ENCODE results near the gene TMCO6.
A peak's percentile ranks its signal among the peaks of the same experiment; 100 is the strongest.
"Not testable (repeated sequence)": the region's sequence is repeated elsewhere in the genome, so short reads cannot be mapped to it uniquely, and the experiment has no call there.

TMCO6 gene

DNA sequence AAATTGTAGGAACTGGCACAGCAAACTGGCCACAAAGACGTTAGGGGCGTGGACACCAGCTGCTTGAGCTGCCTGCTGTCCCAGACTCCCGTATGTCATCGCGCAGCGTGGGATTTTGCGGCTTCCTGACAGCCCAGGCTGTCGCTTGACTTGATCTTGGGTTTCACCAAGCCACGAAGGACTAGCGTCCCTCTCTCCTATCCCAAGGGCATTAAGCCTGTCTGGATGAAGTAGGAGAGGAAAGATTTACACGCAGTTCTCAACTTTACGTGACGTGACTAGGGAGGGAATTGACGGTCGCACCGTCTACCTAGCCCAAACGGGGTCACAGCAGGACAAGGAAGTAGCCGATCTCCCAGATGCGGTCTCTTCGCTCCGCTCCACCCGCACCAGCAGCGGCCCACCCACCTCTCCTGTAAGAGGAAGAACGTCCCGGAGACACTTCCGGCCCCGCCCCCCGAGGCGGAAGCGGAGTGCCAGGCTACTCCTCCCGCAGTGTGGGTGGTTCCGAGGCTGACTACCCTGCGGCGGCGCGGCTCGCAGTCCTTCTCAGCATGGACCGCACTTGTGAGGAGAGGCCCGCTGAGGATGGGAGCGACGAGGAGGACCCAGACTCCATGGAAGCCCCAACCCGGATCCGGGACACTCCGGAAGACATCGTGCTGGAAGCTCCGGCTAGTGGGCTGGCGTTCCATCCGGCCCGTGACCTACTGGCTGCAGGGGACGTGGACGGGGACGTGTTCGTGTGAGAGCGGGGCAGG lies 25.3 kb downstream of the TMCO6 start, which contains the start of gene WDR55:
TSS of gene WDR55 (plus strand) at position 546 of the 761 bp plus-strand sequence. CDS start at position 555, 9 bp downstream.
- TF ChIP-seq, protein P1, sequence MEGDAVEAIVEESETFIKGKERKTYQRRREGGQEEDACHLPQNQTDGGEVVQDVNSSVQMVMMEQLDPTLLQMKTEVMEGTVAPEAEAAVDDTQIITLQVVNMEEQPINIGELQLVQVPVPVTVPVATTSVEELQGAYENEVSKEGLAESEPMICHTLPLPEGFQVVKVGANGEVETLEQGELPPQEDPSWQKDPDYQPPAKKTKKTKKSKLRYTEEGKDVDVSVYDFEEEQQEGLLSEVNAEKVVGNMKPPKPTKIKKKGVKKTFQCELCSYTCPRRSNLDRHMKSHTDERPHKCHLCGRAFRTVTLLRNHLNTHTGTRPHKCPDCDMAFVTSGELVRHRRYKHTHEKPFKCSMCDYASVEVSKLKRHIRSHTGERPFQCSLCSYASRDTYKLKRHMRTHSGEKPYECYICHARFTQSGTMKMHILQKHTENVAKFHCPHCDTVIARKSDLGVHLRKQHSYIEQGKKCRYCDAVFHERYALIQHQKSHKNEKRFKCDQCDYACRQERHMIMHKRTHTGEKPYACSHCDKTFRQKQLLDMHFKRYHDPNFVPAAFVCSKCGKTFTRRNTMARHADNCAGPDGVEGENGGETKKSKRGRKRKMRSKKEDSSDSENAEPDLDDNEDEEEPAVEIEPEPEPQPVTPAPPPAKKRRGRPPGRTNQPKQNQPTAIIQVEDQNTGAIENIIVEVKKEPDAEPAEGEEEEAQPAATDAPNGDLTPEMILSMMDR (conservative IDR thresholded peaks at IDR 0.05): no peak
- H3K27ac ChIP-seq: peak within 1 kb of the TSS; percentile 90

DNA sequence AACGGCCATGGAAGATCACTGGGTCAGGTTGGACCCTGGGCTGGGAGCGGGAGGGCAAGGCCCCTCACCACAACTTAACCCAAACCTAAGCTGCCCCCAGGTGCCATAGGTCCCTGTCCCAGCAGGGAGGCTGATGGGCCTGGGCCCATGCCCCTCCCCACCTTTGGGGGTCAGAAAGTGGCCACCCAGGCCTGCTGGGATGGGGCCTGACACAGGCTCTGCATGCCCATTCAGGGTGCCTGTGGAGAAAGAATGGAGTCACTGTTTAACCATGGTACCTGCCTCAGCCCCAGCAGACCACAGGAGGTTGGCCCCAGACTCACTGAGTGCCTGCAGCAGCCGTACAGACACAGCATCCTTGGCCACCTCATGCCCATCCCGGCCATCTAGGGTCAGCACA lies 31.8 kb downstream of the TMCO6 start:
- H3K27ac ChIP-seq: not testable (repeated sequence)

DNA sequence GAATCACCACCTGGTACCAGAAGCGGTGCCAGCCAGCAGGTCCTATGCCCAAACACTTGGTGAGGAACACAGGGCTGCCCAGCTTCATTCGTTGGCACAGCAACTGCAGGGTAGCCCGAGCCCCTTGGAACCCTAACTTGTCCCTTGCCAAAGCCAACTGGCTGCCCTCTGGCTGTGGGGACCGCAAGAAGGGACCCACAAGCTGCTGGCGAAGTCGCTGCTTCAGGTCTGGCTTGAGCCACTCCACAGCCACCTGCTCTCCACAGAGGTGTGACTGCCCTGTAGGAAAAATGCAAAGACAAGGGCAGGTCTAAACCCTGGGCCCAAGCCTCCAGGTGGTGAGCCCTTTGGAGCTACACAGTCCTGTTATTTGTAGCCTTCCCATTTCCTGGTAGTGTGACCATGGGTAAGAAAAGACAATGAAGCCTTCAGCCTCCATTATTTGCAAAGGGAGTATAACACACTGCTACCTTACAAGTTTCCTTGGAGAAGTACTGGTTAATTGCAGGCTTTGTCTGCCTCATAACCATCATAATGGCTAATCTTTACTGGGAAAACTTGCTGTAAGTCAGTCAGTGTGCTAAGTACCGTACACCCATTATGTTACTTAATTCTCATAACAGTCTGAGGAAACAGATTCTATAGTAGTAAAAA lies 32.3 kb downstream of the TMCO6 start:
- H3K27ac ChIP-seq: no peak overlapping the region

DNA sequence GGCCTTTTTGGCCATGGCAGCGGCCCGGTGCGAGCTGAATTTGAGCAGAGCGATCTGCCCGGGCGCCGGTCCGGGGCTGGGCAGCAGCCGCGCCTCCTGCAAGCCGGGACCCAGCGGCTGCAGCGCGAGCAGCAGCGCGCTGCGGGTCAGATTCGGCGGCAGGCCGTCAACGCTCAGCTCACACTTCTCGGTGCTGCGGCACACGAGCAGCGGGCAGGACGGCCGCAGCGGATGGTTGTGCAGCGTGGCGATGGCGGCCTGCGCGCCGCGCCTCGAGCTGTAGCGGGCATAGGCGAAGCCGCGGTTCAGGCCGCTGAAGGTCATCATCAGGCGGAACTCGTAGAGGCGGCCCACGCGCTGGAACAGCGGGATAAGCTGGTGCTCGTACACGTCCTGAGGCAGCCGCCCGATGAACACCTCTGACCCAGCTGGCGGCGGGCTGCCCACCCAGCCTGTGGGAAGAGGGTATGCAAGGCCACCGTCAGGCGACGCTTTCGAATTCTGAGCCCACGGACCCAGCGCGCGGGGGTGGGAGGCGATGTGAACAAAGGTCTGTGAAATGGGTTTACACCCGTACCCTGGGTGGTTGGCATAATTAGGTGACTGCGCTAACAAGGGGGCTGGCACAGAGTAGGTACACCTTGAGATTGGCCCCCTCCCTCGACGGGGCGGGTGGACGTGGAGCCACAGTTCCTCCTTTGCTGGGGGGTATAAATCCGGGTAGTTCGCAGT lies 33.4 kb downstream of the TMCO6 start:
- TF ChIP-seq, protein P1 (conservative IDR thresholded peaks at IDR 0.05): no peak
- no peak overlapping the region for H3K27ac ChIP-seq

More for the DNA sequence above, 32.3 kb downstream of the TMCO6 start:
- TF ChIP-seq, protein P1 (conservative IDR thresholded peaks at IDR 0.05): no peak

DNA sequence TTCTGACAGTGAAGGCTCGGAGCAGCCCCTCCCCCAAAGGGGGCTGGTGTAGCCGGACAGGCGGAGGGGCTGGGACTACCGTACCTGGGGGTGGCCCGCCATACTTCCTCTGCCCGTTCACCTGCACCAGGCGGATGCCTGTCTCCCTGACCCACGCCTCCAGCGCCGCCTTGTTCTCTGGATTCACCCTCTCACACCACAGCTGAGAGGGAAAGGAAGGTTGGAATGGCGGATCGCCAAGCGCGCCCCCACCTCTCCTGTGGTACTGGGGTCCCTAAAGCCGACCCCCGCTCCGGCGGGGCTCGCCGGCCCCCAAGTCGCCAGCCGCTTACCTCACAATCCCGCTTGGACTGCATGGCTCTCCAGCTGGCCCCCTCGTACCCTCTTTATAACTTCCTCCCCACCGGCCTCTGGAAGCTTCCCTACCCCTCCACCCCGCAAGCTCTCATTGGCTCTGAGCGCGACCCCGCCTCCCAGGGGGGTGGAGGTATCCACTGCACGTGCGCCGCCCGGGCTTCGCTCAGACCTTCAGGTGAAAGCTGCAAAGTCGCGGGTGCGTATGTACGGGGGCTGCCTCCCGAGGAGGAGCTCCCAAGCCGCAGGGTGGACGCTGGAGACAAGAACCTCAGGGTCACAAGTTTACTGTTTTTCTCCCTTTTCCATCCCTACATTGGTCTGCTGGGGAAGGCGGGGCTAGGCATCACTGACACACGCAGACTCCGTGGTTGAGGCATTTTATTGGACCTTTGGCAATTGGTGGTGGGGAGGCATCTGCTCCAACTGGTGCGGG lies 34.1 kb downstream of the TMCO6 start, which contains the start of gene DND1:
TSS of gene DND1 (minus strand) at position 390 of the 790 bp plus-strand sequence. CDS start at position 356, 34 bp downstream.
- TF ChIP-seq, protein P1 (conservative IDR thresholded peaks at IDR 0.05): no peak
- H3K27ac ChIP-seq: no peak within 1 kb of the TSS

DNA sequence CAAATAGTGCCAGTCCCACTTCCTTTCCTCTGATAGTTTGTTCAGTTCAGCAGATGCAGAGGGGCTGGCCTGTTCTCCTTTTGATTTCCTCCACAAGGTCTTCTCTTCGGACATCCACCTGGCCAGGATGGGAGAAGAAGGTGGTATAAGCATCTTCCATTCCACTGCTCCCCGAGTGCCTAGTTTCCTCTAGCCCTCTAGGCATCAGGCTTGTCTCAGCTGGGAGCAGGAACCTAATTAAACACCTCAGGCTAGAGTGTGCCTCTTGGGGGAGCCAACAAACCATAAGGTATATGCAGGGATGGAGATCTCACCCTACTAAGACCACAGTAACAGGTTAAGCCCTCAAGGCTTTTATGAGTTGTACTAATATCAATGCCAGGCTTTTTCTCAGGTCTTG lies 35.0 kb downstream of the TMCO6 start:
- H3K27ac ChIP-seq: no peak overlapping the region
- TF ChIP-seq, protein P1 (conservative IDR thresholded peaks at IDR 0.05): no peak

DNA sequence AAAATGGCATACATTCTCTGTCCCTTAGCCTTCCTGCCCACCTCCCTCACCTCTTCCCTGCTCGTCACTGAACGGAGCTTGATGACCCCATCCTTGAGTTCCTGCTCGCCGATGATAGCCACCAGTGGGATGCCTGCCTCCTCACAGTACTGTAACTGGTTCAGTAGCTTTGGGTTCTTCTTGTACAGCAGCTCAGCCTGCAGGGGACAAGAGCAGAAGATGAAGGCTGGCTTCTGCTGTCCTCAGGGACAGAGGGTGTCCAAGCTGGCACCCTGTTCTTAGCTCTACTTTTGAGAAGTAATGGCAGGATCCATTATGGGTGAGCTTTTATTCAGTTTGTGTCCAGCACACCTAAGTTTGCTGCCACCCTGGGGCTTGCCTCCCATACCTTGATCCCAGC lies 35.4 kb downstream of the TMCO6 start:
- TF ChIP-seq, protein P1 (conservative IDR thresholded peaks at IDR 0.05): no peak
- H3K27ac ChIP-seq: no peak overlapping the region

All from VCaP (cell line).